Fibroblast of villous mesenchyme (primary cell): ENCODE results near the gene CCND3. TPM values are rescaled to one million over a fixed set of nuclear protein-coding genes. Genes with fewer than 3 reads are reported as not detected.

ENCODE experiments used
- DNase-seq: peaks from one replicate; pipeline ENCODE4 v3.0.0-alpha.2; 2010; ENCODE audit warnings: low read depth
- H3K4me3 ChIP-seq: 2 replicates; pipeline ENCODE4 v1.5.1; 2011; ENCODE audit warnings: low read depth, mild to moderate bottlenecking, low read length
- total RNA-seq: library from RNA; depleted of rRNA; stranded (reverse); fragments of >200 nt; gene quantifications from 2 replicates; pipeline ENCODE4 v1.2.3, GENCODE V29; 2012
- TF ChIP-seq, protein P1 (sequence below): IDR thresholded peaks from 2 replicates; pipeline ENCODE4 v1.5.1; 2012; ENCODE audit warnings: low read depth, mild to moderate bottlenecking, low read length; ENCODE audit not compliant: insufficient read depth

Gene CCND3
- total RNA-seq, 1 donor = 42.3 TPM

- no peak overlapping the region for H3K4me3 ChIP-seq
- no peak for DNase-seq
- TF ChIP-seq, protein P1, sequence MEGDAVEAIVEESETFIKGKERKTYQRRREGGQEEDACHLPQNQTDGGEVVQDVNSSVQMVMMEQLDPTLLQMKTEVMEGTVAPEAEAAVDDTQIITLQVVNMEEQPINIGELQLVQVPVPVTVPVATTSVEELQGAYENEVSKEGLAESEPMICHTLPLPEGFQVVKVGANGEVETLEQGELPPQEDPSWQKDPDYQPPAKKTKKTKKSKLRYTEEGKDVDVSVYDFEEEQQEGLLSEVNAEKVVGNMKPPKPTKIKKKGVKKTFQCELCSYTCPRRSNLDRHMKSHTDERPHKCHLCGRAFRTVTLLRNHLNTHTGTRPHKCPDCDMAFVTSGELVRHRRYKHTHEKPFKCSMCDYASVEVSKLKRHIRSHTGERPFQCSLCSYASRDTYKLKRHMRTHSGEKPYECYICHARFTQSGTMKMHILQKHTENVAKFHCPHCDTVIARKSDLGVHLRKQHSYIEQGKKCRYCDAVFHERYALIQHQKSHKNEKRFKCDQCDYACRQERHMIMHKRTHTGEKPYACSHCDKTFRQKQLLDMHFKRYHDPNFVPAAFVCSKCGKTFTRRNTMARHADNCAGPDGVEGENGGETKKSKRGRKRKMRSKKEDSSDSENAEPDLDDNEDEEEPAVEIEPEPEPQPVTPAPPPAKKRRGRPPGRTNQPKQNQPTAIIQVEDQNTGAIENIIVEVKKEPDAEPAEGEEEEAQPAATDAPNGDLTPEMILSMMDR = no peak
Observed at GRCh38 chr6:41964201-41964887, 22.7 kb upstream of the CCND3 start.

DNA sequence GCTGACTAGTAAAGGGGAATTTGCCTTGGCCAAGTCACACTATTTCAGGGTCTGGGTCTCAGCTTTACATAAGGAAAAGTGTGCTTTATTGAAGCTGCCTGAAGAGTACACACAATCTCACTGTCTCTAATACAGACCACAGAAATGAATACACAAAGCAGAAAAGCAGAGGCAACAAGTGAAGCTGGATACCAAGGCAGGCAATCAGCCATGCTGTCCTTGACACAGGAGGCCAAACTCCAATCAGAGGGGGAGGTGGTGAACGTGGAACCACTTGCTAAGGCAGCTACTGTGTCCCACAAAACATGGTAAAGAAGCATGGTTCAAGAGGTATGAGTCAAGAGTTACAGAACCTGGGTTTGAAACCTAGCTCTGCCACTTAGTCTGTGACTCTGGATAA is 21.8 kb upstream of the CCND3 start:
- TF ChIP-seq, protein P1 = no peak
- DNase-seq = no peak
- no peak overlapping the region for H3K4me3 ChIP-seq

GRCh38 chr6:41960028-41960427 is 18.4 kb upstream of the CCND3 start:
- TF ChIP-seq, protein P1 = no peak
- no peak for DNase-seq
- H3K4me3 ChIP-seq = no peak overlapping the region

GRCh38 chr6:41958022-41958856 is 16.6 kb upstream of the CCND3 start:
- no peak for DNase-seq
- TF ChIP-seq, protein P1 = no peak
- H3K4me3 ChIP-seq = no peak overlapping the region

- DNase-seq = no peak
- TF ChIP-seq, protein P1 = no peak
Observed at GRCh38 chr6:41957117-41957516, 15.5 kb upstream of the CCND3 start.

DNA sequence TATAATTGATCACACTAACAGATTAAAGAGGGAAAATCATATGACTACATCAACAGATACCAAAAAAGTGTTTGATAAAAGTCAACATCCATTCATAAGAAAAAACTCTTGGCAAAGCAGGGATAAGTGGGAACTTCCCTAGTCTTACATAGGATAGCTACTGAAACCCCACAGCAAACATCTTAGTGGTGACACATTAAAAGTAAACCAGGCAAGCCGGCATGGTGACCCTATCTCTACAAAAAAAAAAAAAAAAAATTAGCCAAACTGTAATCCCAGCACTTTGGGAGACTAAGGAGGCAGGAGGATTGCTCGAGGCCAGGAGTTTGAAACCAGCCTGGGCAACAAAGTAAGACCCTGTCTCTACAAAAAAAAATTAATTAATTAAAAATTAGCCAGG is 13.8 kb upstream of the CCND3 start:
- H3K4me3 ChIP-seq = no peak overlapping the region
- DNase-seq = no peak
- TF ChIP-seq, protein P1 = no peak

More at GRCh38 chr6:41957117-41957516, 15.5 kb upstream of the CCND3 start:
- no peak overlapping the region for H3K4me3 ChIP-seq
